ENCODE results near the gene NDUFB4.

The NDUFB4 gene
- long read RNA-seq, donor 1, transcript NDUFB4-203 (2 exons, 1,426 nt) = minor isoform, 10 of 283 reads
- long read RNA-seq, donor 1, transcript NDUFB4-204 (3 exons, 558 nt) = minor isoform, 5 of 283 reads
- long read RNA-seq, donor 1, transcript NDUFB4-206 (2 exons, 425 nt) = minor isoform, 21 of 283 reads
- long read RNA-seq, donor 1, transcript NDUFB4-201 (3 exons, 671 nt) = major isoform, 238 of 283 reads
- long read RNA-seq, donor 1, partial matches to known transcripts = 9 of 283 reads
- long read RNA-seq, donor 1, other reads (novel, unspliced or antisense) = 0 of 283 reads
- long read RNA-seq, donor 2, transcript NDUFB4-206 (2 exons, 425 nt) = minor isoform, 9 of 161 reads
- long read RNA-seq, donor 2, transcript NDUFB4-201 (3 exons, 671 nt) = major isoform, 147 of 161 reads
- long read RNA-seq, donor 2, partial matches to known transcripts = 0 of 161 reads
- long read RNA-seq, donor 2, other reads (novel, unspliced or antisense) = 0 of 161 reads
- long read RNA-seq, donor 3, transcript NDUFB4-206 (2 exons, 425 nt) = minor isoform, 13 of 118 reads
- long read RNA-seq, donor 3, transcript NDUFB4-201 (3 exons, 671 nt) = major isoform, 103 of 118 reads
- long read RNA-seq, donor 3, partial matches to known transcripts = 0 of 118 reads
- long read RNA-seq, donor 3, other reads (novel, unspliced or antisense) = 0 of 118 reads
- long read RNA-seq, donor 4, transcript NDUFB4-206 (2 exons, 425 nt) = minor isoform, 11 of 181 reads
- long read RNA-seq, donor 4, transcript NDUFB4-201 (3 exons, 671 nt) = major isoform, 161 of 181 reads
- long read RNA-seq, donor 4, transcript NDUFB4-204 (3 exons, 558 nt) = minor isoform, 5 of 181 reads
- long read RNA-seq, donor 4, partial matches to known transcripts = 0 of 181 reads
- long read RNA-seq, donor 4, other reads (novel, unspliced or antisense) = 0 of 181 reads
- long read RNA-seq, donor 5, transcript NDUFB4-206 (2 exons, 425 nt) = minor isoform, 11 of 225 reads
- long read RNA-seq, donor 5, transcript NDUFB4-201 (3 exons, 671 nt) = major isoform, 200 of 225 reads
- long read RNA-seq, donor 5, transcript NDUFB4-203 (2 exons, 1,426 nt) = minor isoform, 6 of 225 reads
- long read RNA-seq, donor 5, partial matches to known transcripts = 0 of 225 reads
- long read RNA-seq, donor 5, other reads (novel, unspliced or antisense) = 5 of 225 reads
- long read RNA-seq, donor 6, transcript NDUFB4-206 (2 exons, 425 nt) = minor isoform, 16 of 212 reads
- long read RNA-seq, donor 6, transcript NDUFB4-201 (3 exons, 671 nt) = major isoform, 192 of 212 reads
- long read RNA-seq, donor 6, partial matches to known transcripts = 0 of 212 reads
- long read RNA-seq, donor 6, other reads (novel, unspliced or antisense) = 0 of 212 reads
- long read RNA-seq, donor 7, transcript NDUFB4-206 (2 exons, 425 nt) = minor isoform, 24 of 335 reads
- long read RNA-seq, donor 7, transcript NDUFB4-201 (3 exons, 671 nt) = major isoform, 294 of 335 reads
- long read RNA-seq, donor 7, partial matches to known transcripts = 0 of 335 reads
- long read RNA-seq, donor 7, other reads (novel, unspliced or antisense) = 11 of 335 reads
- long read RNA-seq, donor 8, transcript NDUFB4-201 (3 exons, 671 nt) = major isoform, 197 of 229 reads
- long read RNA-seq, donor 8, transcript NDUFB4-206 (2 exons, 425 nt) = minor isoform, 23 of 229 reads
- long read RNA-seq, donor 8, transcript NDUFB4-204 (3 exons, 558 nt) = minor isoform, 5 of 229 reads
- long read RNA-seq, donor 8, partial matches to known transcripts = 0 of 229 reads
- long read RNA-seq, donor 8, other reads (novel, unspliced or antisense) = 0 of 229 reads

DNA sequence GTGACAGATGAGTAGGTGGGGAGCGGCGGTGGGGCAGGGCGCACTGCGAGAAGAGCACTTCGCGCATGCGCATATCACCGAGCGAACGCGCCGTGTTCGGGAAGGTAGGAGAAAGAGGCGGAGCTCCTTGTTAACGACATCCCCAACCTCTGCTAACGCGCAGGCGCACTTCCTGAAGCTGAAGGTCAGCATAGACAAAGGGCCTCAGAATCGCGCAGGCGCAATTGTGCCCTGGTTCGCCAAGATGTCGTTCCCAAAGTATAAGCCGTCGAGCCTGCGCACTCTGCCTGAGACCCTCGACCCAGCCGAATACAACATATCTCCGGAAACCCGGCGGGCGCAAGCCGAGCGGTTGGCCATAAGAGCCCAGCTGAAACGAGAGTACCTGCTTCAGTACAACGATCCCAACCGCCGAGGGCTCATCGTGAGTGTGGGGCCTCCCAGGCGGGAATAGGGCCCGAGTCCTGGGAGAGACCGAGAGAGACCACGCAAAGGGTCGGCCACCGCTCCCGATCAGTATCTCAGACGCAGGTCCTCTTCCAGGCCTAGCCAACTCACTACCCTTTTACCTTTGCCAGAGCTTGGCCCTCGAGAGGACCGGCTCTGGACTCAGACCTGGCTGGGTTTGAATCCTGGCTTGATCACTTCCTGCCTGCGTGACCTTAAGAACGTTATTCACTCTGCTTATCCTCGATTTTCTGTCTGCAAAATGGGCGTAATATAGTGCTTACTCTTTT, at the start of gene NDUFB4:
TSS of gene NDUFB4 (plus strand) at position 221 of the 737 bp plus-strand sequence. CDS start at position 245, 24 bp downstream.
- DNase-seq = peak; percentile 97

DNA sequence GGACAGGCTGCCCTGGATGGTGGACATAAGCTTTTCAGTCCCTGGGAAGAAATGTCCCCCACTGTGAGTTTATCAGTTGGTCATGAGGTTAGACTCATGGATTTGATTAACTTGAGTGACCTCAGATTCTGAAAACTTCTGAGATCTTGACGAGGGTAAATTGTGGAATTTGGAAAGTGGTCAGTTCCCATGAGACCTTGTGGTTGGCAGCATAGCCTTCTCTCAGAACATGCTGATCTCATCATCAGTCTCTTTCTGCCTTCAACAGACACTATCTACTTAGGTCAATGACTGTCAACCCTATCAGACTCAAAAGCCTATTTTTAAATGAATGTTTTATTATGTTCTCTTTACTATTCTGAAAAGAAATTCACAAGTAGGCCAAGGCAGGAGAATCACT, 45.6 kb upstream of the NDUFB4 start:
- no peak for DNase-seq

DNA sequence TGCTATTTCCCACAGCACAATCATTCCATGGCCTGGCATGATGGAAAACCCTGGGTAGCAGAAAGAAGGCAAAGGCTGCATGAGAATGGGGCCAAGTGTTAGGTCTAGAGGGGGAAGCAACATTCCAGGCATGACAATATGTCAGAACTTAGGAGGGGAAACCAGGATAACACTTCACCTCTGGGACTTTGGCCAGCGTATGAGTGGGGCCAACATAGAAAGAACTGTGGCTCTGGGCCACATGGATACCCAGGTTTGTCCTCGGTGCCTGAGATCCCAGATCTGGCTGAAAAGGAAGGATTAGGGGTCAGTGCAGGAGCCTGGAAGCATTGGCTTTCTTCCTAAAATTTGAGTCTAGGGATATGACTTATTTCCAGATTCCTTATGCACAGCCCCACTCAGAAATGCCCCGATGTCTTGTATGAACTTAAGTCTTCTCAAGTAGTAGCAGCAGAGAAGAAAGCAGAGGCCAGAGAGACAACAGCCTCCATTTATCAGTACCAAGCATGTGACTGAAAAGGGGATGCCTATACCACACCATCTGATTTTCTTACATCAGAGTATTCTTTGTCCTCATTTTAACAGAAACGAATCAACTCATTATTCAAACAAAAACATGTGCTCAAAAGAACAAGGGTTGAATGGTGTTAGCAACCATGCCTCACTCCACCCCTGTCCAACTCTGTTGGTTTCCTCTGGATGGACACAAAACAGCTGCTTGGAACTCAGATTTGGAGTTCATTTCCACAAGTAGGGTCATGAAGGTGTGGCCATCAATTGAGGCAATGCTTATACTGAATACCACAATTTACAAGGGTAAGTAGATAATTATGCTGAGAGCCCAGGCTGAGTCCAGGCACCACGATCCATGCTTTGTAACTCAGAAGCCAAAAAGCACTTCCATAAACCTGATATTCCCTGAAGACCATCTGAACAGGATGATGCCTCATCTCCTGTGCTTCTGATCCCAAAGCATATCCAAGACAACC, 43.7 kb upstream of the NDUFB4 start:
- DNase-seq = no peak

DNA sequence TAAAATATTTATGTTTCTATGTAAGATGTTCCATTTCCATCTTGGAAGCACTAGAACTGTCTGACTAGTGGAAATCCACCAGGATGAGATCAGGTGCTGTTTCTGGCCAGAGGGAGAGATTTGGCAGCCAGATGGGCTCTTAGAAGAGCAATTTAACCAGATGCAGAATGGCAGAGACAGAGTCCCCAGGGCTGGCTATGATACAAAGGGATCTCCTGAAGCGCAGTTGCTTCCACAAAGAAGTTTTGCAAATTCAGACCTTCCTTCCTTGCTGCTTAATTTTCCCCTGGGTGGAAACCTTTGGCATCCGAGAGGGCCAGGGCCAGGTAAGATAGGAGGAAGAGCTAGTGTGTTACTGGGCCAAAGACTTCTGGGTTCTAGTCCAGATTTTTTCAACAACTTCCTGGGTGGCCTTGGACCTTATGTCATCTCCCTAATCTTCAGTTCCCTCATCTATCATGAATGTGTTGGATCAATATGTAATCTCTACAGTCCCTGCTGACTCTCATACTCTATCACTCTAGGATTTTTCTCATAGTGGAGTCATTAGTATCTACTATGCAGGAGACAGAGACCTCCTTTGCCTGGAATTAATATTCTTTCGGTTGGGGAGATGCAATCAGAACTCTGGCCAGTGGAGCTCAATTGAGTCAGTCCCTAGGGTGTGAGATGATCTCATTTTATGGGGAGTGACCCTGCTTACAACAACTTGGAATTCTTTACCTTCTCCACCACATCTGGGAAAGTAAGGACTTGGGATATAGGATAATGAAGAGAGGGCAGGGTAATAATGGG, 41.1 kb upstream of the NDUFB4 start:
- no peak for DNase-seq

DNA sequence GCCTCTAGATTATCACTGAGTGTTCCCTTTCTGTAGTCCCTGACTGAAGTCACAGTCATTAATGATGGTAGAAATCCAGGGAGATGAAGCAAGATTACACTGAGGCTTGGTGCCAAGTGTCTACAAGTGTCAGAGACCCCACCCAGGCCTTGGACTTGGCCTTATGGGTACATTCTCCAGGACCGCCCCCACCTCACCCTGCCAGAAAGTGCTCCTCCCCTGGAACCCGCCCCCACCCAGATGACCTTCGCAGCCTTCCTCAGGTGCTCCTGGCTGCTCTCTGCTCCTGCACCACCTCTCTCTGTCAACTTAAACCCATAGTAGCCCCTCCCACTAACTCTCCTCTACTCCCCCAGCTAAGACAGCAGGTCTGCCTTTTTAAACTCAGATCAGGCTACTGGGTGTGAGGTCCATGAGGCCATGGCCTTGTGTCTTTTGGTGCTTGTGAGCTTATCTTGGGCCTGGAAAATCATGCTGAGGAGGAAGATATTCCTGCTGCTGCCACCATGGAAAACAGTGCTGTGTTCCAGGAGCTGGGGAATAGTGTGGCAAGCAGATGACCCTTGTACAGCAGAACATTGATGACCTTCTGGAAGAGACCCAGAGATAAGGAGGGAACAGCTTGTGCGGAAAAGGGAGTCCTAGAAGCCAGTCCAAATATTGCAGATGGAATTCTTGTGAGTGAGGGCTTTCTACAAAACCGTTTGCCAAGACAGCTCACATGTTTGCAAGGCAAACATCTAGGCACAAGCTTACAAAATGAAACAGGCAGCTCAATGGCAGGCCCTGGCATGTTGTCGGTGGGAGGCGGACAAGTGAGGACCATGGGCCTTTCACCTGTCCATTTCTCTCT, 40.3 kb upstream of the NDUFB4 start:
- no peak for DNase-seq

DNA sequence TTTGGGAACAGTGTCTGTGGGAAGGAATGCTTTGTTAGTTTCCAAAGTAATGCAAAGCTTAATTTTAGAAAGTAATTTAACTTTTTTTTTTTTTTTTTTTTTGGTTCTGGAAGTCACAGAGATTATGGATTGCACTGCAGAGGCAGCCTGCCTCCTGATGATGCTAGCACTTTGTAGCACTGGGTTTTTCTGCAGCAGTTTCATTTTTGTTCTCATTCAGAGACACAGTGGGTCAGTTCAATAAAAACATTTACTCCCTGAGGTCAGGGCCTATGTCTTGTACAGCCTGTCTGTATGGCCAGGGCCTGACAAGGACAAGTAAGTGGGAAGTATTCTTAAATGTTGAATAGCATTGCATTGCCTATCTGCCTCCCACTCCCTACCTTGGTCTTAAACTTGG, 39.0 kb upstream of the NDUFB4 start:
- no peak for DNase-seq

DNA sequence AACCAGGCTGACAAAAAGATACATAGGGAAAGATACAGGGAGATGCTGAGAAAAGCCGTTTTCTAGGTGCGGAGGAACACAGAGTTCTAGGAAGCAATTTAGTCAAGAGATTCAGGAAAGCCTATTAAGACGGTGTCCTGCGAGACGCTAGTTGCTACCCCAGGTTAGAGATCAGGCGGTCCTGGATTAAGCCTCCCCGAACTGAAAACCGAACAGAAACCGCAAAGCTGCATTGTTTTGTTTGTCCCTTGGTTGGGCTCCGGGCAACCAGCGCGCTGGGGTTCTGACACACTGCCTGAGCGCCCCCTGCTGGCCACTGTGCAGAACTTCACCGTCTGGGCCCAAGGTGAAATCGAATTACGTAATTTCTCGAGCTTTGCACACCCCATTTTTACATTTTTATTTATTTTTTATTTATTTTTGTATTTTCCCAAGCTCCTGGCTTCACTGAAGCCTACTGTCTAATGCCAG, 37.3 kb upstream of the NDUFB4 start:
- DNase-seq = peak; percentile 89

DNA sequence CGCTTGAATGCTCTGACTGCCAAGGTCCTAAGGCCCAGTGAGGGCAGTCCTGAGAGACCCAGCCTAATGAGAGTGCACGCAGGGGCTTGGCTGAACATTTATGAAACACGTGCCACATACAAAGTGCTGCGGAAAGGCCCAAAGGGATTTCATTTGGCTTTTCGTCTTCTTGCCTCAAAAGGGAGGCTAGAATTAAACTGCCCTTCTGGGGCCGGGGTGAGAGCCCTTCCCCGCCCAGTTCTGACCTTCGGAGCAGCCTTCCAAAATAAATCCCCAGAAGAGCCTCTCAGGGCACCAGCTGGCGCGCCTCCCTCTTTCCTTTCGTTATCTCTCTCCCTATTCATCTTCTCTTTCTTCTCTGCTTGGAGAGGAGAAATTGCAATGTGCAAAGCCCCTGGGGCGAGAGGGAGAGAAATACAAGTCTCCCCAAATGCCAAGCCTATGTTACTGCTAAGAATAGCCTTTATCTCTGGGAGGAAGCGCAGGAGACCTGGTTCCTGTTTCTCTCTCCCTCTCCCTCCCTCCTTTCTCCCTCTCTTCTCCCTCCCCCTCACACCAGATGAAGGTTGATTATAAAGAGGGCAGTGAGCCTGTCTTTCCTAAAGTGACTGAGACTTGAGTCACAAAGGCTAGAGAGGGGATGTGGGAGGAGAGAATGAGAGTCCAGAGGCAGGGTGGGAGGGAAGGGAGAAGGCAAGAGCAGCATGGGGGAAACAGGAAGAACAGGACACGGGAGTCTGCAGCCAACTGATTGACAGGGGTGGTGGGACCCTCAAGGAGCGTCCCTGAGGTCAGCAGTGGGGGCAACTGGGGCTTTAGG, 36.7 kb upstream of the NDUFB4 start:
- peak; percentile 79 for DNase-seq

DNA sequence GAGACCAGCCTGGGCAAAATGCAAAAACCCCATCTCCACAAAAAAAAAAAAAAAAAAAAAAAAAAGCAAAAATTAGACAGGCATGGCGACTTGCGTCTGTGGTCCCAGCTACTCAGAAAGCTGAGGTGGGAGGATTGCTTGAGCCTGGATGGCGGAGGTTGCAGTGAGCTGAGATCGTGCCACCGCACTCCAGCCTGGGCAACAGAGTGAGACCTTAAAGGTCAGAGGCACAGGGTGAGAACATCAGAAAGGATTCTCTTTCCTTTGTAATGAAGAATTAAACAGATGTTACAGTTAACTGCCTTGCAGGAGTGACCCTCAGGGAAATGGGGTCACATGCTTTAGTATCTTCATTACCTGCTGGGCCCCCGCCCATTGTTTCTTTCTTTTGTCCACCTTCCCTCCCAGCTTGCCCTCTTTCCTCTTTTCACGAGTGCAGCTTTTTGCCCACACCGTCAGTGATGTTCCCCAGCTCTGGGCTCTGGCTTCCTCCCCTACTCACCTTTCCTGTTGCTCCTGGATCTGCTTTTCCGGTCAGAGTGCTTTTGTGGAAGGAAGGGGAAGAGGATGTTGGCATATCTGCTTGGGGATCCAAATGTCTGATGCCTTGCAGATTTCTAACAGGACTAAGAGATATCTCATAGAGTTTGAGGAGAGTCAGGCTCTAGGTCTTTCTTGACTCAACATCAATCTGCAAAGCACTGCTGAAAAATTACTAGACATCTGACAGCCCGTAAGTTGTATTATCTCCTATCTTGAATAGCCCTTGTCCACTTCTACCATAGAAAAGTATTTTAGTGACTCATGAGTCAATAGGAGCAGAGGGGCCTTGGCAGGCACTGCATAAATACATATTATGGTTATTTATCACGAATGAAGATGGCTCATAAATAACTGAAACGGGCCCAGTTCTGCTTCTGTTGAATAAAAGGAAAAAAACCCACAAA, 35.6 kb upstream of the NDUFB4 start:
- peak; percentile 27 for DNase-seq

DNA sequence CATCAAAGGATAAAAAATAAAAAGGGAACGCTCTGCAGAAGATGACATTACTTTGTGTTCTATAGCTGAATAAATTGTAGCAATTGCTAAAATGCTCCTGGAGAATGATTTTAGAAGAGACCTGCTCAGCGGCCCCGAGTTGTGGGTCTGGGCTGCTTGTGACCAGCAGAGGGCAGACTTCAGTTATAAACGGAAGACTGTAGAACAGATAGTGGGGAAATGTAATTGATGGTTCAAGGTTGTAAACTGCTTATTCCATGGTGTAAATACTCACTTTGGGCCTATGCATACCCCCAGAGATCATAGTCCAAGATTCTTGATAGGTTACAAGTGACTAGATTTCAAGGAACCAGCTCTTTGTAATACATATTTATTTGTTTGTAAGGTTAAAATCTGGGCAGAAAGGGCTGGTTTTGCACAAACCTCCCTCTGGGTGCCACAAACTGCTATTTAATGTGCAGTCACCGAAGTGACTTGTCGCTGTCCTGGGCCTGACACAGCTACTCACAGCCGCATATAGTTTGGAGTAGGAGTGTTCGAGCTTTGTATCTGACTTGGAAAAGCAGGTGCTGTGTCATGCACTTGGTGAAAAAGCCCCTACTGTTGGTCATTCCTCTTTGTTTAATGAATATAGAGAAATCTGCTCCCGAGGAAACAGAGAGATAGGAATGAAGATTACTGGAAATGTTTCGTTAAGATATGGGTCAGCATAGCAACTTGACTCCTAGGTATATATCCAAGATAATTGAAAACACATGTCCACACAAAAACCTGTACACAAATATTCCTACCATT, 34.7 kb upstream of the NDUFB4 start:
- DNase-seq = peak; percentile 38

DNA sequence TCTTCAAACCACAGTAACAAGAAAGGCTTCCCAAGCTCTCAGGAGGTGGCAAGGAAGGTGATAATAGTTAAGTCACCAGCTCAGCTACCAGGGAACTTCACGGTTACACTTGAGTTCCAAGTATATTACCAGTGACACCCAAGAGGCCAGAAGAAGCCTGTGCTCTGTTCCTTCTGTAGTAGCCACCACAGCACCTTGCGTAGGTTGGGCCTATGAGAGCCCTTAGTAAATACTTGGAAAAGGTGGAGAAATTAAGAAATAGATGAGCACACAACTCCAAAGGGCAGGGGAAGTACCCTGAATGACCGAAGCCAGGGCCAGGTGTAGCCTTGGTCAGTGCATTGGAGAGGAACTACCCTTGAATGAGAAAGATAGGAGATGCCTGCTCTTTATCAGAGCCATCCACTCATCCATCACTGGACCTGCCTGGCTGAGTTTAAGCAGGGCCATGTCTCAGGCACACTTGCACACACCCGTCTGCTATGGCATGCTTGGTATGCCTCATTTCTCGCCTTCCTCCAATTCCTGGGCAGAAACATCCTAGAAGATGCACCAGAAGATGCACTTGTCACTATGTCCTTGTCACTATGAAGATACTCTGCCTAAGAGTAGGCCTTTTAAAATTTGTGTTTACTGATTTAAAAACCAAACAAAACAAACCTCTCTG, 32.6 kb upstream of the NDUFB4 start:
- no peak for DNase-seq

DNA sequence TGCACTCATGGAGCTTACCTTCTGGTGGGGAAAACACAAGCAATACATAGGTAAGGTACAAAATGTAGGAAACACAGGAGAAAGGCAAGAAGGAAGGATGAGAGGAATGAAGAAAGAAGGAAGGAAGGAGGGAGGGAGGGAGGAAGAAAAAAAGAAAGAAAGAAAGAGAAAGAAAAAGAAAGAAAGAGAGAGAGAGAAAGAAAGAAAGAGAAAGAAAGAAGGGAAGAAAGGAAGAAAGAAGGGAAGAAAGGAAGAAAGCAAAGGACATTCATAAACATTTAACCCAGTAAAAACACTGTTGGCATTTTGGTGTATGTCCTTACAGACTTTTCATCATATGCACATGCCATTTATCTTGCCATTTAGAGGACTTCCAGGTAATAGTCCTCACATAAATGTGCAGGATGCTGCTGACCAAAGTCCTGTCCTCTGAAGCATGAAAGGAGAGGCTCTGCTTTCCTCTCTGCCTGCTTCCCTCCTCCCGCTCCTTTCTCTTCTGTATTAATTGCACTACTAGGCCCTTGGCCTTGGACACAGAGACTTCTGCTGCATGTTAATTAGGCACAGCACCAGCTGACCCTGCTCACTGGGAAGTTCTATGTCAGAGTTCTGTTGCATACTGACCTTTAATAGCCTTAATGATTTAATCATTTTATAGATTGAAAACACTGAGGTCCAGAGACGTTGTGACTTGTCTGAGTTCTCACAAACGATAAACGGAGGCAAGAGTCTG, 29.7 kb upstream of the NDUFB4 start:
- no peak for DNase-seq

Measured in right kidney (tissue), 9 donors.